GM12891 (cell line): ENCODE data around the gene METTL6.
"Not testable (repeated sequence)": the region's sequence is repeated elsewhere in the genome, so short reads cannot be mapped to it uniquely, and the experiment has no call there.

Experiments used
- PAX5 ChIP-seq: IDR thresholded peaks from 2 replicates; pipeline ENCODE4 v1.6.1; 2011; ENCODE audit warnings: low read length, moderate library complexity, mild to moderate bottlenecking; ENCODE audit not compliant: insufficient read depth, severe bottlenecking
- POLR2A ChIP-seq: IDR thresholded peaks from 2 replicates; pipeline ENCODE4 v1.6.1; 2011; ENCODE audit warnings: low read depth, low read length, control low read depth
- POLR2AphosphoS5 ChIP-seq: IDR thresholded peaks from 2 replicates; pipeline ENCODE4 v1.6.1; 2011; ENCODE audit warnings: low read depth, low read length, control low read depth
- SPI1 ChIP-seq: IDR thresholded peaks from 2 replicates; pipeline ENCODE4 v1.6.1; 2011; ENCODE audit warnings: low read depth, low read length, control low read depth
- TAF1 ChIP-seq: IDR thresholded peaks from 2 replicates; pipeline ENCODE4 v1.6.1; 2011; ENCODE audit warnings: low read depth, low read length, control low read depth

- TF ChIP-seq POLR2AphosphoS5, POLR2A, TAF1, PAX5: not testable (repeated sequence)
- TF ChIP-seq SPI1: peak; percentile 58
These were observed 34.1 kb downstream of the METTL6 start for GRCh38 chr3:15393252-15393651.
